Lower leg skin (tissue), 3 donors: Measurements from ENCODE around the gene RALGAPA1.

Source experiments
- POLR2A ChIP-seq, 2 donors: fragments of 450-650 bp; IDR thresholded peaks; one replicate each; pipeline ENCODE4 v1.6.1; 2016 to 2017; ENCODE audit warnings: antibody characterized with exemption in 2 of 2, mild to moderate bottlenecking in 1 of 2, moderate library complexity in 1 of 2
- TF ChIP-seq, protein P1 (sequence below), 3 donors: fragments of 450-650 bp; IDR thresholded peaks; one replicate each; pipeline ENCODE4 v1.5.1; 2016; ENCODE audit warnings: antibody characterized with exemption in 3 of 3, mild to moderate bottlenecking in 3 of 3, moderate library complexity in 2 of 3

DNA sequence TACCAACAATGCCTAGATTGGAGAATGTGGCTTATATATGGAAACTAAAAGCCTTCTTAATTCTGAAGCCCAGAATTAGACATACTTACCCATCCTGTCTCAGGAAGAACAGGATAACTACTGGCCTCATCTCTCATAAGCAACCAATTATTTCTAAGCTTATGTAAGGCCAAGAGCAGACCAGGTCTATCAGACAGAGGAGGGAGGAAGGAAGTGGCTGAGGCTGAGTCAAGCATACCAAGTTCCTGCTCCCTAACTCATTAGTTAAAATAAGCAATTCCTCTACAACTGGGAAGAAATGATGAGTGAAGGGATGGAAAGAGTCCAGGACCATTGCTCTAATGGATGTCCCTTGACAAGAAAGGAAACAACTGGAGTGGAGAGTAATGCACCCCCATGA, 302.2 kb downstream of the RALGAPA1 start:
- TF ChIP-seq, protein P1, sequence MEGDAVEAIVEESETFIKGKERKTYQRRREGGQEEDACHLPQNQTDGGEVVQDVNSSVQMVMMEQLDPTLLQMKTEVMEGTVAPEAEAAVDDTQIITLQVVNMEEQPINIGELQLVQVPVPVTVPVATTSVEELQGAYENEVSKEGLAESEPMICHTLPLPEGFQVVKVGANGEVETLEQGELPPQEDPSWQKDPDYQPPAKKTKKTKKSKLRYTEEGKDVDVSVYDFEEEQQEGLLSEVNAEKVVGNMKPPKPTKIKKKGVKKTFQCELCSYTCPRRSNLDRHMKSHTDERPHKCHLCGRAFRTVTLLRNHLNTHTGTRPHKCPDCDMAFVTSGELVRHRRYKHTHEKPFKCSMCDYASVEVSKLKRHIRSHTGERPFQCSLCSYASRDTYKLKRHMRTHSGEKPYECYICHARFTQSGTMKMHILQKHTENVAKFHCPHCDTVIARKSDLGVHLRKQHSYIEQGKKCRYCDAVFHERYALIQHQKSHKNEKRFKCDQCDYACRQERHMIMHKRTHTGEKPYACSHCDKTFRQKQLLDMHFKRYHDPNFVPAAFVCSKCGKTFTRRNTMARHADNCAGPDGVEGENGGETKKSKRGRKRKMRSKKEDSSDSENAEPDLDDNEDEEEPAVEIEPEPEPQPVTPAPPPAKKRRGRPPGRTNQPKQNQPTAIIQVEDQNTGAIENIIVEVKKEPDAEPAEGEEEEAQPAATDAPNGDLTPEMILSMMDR (IDR thresholded peaks at IDR 0.05) = no peak
- no peak for TF ChIP-seq POLR2A (IDR thresholded peaks at IDR 0.05)
